Effector memory CD4-positive, alpha-beta T cell (primary cell): ENCODE measurements around the gene ANKRD12.

Experiments
- DNase-seq, 3 donors: peaks; one replicate each; pipeline ENCODE4 v3.0.0-alpha.2; 2020
- H3K27ac ChIP-seq: 2 replicates; pipeline ENCODE4 v1.7.0; 2013; ENCODE audit warnings: mild to moderate bottlenecking, low read length, moderate library complexity; ENCODE audit not compliant: insufficient read depth, poor library complexity, severe bottlenecking
- H3K27me3 ChIP-seq: replicated peaks from 2 replicates; pipeline ENCODE4 v1.7.0; 2013; ENCODE audit warnings: mild to moderate bottlenecking, low read length; ENCODE audit not compliant: insufficient read depth, control insufficient read depth, poor library complexity, severe bottlenecking
- H3K36me3 ChIP-seq: 2 replicates; pipeline ENCODE4 v1.7.0; 2013; ENCODE audit warnings: mild to moderate bottlenecking, low read length, moderate library complexity; ENCODE audit not compliant: control insufficient read depth, insufficient read depth
- H3K4me1 ChIP-seq: 2 replicates; pipeline ENCODE4 v1.7.0; 2013; ENCODE audit warnings: low read length, mild to moderate bottlenecking; ENCODE audit not compliant: control insufficient read depth, insufficient read depth, poor library complexity, severe bottlenecking
- H3K4me3 ChIP-seq: 2 replicates; pipeline ENCODE4 v1.7.0; 2013; ENCODE audit warnings: low read length, low read depth, mild to moderate bottlenecking; ENCODE audit not compliant: insufficient read depth, poor library complexity, severe bottlenecking
- H3K9me3 ChIP-seq: 2 replicates; pipeline ENCODE4 v1.7.0; 2013; ENCODE audit warnings: mild to moderate bottlenecking, low read length, moderate library complexity; ENCODE audit not compliant: control insufficient read depth

ANKRD12 gene

GRCh38 chr18:9217743-9218451, 81.3 kb downstream of the ANKRD12 start:
- DNase-seq: no peak
- H3K4me1 ChIP-seq: no peaks in the 10 kb centered on the region
- peaks cover 71% of the 10 kb centered on the region for H3K36me3 ChIP-seq
- H3K27me3 ChIP-seq: no peaks in the 10 kb centered on the region
- H3K27ac ChIP-seq: no peak overlapping the region
- no peak overlapping the region for H3K4me3 ChIP-seq
- H3K9me3 ChIP-seq: no peaks in the 10 kb centered on the region

- Histone ChIP-seq H3K27me3 (no peaks in the 10 kb centered on the region), H3K9me3 (no peaks in the 10 kb centered on the region), H3K4me3 (no peak overlapping the region), H3K27ac (no peak overlapping the region), H3K36me3 (peaks cover 70% of the 10 kb centered on the region), H3K4me1 (no peaks in the 10 kb centered on the region)
- no peak for DNase-seq
Measured at GRCh38 chr18:9221040-9221439, 84.5 kb downstream of the ANKRD12 start.

- Histone ChIP-seq H3K4me3 (no peak overlapping the region), H3K4me1 (no peaks in the 10 kb centered on the region), H3K9me3 (no peaks in the 10 kb centered on the region), H3K27ac (no peak overlapping the region), H3K36me3 (peaks cover 67% of the 10 kb centered on the region), H3K27me3 (no peaks in the 10 kb centered on the region)
- DNase-seq: no peak
Measured at GRCh38 chr18:9221661-9222060, 85.1 kb downstream of the ANKRD12 start.

GRCh38 chr18:9223356-9223755, 86.8 kb downstream of the ANKRD12 start:
- no peak overlapping the region for H3K4me3 ChIP-seq
- H3K36me3 ChIP-seq: peaks cover 66% of the 10 kb centered on the region
- no peaks in the 10 kb centered on the region for H3K4me1 ChIP-seq
- DNase-seq: no peak
- H3K27me3 ChIP-seq: no peaks in the 10 kb centered on the region
- H3K27ac ChIP-seq: no peak overlapping the region
- no peaks in the 10 kb centered on the region for H3K9me3 ChIP-seq

DNA sequence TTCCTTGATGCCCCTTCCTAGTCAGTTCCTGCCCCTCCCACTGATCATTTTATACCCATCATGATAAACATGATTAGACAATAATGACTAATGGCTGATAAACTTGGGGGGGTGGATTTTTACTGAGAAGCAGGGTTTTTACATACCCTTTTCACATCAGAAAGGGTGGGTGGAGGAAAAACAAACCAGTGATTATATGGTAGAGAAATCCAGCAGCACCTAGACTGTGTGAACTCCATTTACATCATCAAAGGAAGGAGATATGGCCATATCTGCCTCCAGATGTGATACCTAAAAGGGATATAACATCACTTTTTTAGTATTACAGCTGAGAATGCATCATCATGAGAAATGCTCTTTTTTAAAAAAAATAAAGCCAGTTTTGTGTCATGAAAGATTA, 89.9 kb downstream of the ANKRD12 start:
- DNase-seq: no peak
- no peaks in the 10 kb centered on the region for H3K4me1 ChIP-seq
- H3K4me3 ChIP-seq: no peak overlapping the region
- H3K27me3 ChIP-seq: no peaks in the 10 kb centered on the region
- H3K27ac ChIP-seq: no peak overlapping the region
- peaks cover 53% of the 10 kb centered on the region for H3K36me3 ChIP-seq
- H3K9me3 ChIP-seq: no peaks in the 10 kb centered on the region

GRCh38 chr18:9231852-9232486, 95.4 kb downstream of the ANKRD12 start:
- Histone ChIP-seq H3K4me3 (no peak overlapping the region), H3K27ac (no peak overlapping the region), H3K9me3 (peaks cover 5% of the 10 kb centered on the region), H3K27me3 (no peaks in the 10 kb centered on the region), H3K4me1 (no peaks in the 10 kb centered on the region), H3K36me3 (peaks cover 69% of the 10 kb centered on the region)
- DNase-seq: no peak

- peaks cover 5% of the 10 kb centered on the region for H3K9me3 ChIP-seq
- no peak for DNase-seq
- no peaks in the 10 kb centered on the region for H3K27me3 ChIP-seq
- no peak overlapping the region for H3K4me3 ChIP-seq
- no peaks in the 10 kb centered on the region for H3K4me1 ChIP-seq
- H3K27ac ChIP-seq: no peak overlapping the region
- peaks cover 68% of the 10 kb centered on the region for H3K36me3 ChIP-seq
Measured at GRCh38 chr18:9232977-9233376, 96.4 kb downstream of the ANKRD12 start.

DNA sequence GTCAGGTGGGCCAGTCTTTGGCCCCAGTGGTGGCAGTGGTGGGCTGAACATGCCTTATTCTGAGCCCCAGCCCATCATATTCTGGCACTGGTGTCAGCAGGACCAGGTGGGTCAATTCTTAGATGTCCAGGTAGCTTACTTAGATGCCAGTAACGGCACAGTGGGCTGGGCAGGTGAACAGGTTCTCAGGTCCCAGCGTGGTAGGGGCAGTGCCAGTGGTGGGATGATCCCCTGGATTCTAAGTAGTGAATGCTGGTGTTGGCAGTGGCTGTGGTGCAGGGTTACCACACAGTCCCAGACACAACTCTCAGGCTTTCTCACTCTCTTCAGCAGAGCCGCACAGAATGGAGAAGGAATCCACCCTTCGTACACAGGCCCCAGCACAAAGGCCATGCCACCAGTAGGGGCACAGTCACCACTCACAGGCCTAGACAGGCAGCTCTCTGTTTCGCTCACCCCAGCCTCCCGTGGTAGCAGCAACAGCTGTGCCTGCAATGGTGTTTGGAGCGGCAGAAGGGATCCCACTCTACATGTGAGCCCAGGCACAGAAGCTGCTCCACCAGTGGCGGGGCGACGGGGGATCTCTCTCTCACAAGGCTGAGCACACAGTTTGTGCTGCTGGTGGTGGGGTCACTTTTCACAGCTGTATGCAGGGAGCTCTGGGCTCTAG, 97.3 kb downstream of the ANKRD12 start:
- peaks cover 67% of the 10 kb centered on the region for H3K36me3 ChIP-seq
- no peak for DNase-seq
- H3K27ac ChIP-seq: no peak overlapping the region
- H3K9me3 ChIP-seq: peaks cover 5% of the 10 kb centered on the region
- no peak overlapping the region for H3K4me3 ChIP-seq
- no peaks in the 10 kb centered on the region for H3K27me3 ChIP-seq
- no peaks in the 10 kb centered on the region for H3K4me1 ChIP-seq

DNA sequence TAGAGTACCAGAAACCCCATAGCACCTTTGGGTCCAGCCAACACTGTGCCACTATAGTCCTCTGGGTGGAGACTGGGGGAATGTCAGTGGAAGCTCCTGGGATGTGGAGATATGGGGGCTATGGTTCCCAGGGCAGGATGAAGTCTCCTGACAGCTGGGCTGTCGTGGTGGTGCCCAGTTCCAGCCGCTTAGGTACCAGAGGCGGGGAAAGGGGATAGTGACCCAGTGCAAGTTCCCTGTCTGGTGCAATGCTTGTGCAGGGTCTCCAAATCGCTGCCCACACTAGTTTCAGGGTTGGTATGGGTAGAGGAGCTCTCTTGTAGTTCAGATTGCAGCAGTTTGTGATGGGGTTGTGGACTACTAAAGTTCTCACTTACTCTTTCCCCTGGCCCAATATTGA, 97.9 kb downstream of the ANKRD12 start:
- no peak for DNase-seq
- H3K36me3 ChIP-seq: peaks cover 67% of the 10 kb centered on the region
- no peaks in the 10 kb centered on the region for H3K27me3 ChIP-seq
- no peak overlapping the region for H3K27ac ChIP-seq
- H3K4me1 ChIP-seq: no peaks in the 10 kb centered on the region
- H3K9me3 ChIP-seq: peaks cover 5% of the 10 kb centered on the region
- no peak overlapping the region for H3K4me3 ChIP-seq

GRCh38 chr18:9237981-9238380, 101.4 kb downstream of the ANKRD12 start:
- Histone ChIP-seq H3K36me3 (peaks cover 54% of the 10 kb centered on the region), H3K27me3 (no peaks in the 10 kb centered on the region), H3K4me1 (no peaks in the 10 kb centered on the region), H3K9me3 (no peaks in the 10 kb centered on the region), H3K27ac (no peak overlapping the region), H3K4me3 (no peak overlapping the region)
- no peak for DNase-seq
